K562 (cell line): Measurements from ENCODE around the gene TRAK1. TPM values are rescaled to one million over a fixed set of nuclear protein-coding genes. Genes with fewer than 3 reads are reported as not detected.

Experiments
- ATAC-seq: fragments of 200-7000 bp; cut with Tn5 transposase; 3 replicates; pipeline ENCODE4 v1.9.1; 2020; ENCODE audit warnings: moderate library complexity
- BruUV-seq: library from RNA; stranded (reverse); fragments of 400-500 nt; replicated peaks from 2 replicates; lab custom pipeline; 2021; lab: Mats Ljungman, UMichigan
- CTCF ChIA-PET: fragments of 300-600 bp; formaldehyde crosslinking; extraction: SDS; loops from one replicate; lab custom pipeline; 2021; ENCODE audit warnings: low intra/inter-chr PET ratio; lab: Yijun Ruan, JAX
- POLR2A ChIA-PET: fragments of 300-600, 350-650 bp; sonication (Branson Sonifier 250); formaldehyde crosslinking; extraction: SDS; loops from one replicate; lab custom pipeline; 2021; ENCODE audit warnings: antibody characterized with exemption, inconsistent platforms; lab: Yijun Ruan, JAX
- DNase-seq, 4 experiments: peaks; one replicate each; pipeline versions ENCODE4 v3.0.0 to v3.0.0-alpha.2; 2011 to 2018; ENCODE audit warnings: low spot score in 3 of 4, mixed read lengths in 3 of 4; ENCODE audit errors: extremely low read depth in 1 of 4
- FAIRE-seq: peaks from 2 replicates; lab custom pipeline; 2011; peaks lifted over from hg19 to GRCh38; lab: Jason Lieb, UNC
- H2AFZ ChIP-seq: 2 replicates; pipeline ENCODE4 v1.6.0; 2011; ENCODE audit warnings: low read depth, low read length, control low read depth, inconsistent platforms
- H3K27ac ChIP-seq: fragments of 200-600 bp; 3 replicates; pipeline ENCODE4 v1.8.0; 2011; ENCODE audit warnings: low read depth, mild to moderate bottlenecking, control low read depth, inconsistent platforms, low read length, moderate library complexity, mixed read lengths; ENCODE audit errors: extremely low read depth
- H3K27me3 ChIP-seq, 2 experiments: fragments of 300-600 bp in 1 of 2; 2 replicates in 1 of 2; 3 replicates in 1 of 2; pipeline versions ENCODE4 v1.6.0 to v1.8.0; 2011; ENCODE audit warnings: inconsistent platforms in 2 of 2, low read length in 2 of 2, mild to moderate bottlenecking in 1 of 2, mixed read lengths in 1 of 2, moderate library complexity in 1 of 2; ENCODE audit not compliant: control insufficient read depth in 2 of 2, insufficient read depth in 2 of 2
- H3K36me3 ChIP-seq: fragments of 300-600 bp; 3 replicates; pipeline ENCODE4 v1.8.0; 2011; ENCODE audit warnings: mild to moderate bottlenecking, low read length, inconsistent platforms; ENCODE audit not compliant: control insufficient read depth, insufficient read depth
- H3K4me1 ChIP-seq, 2 experiments: fragments of 200-600 bp in 1 of 2; replicated peaks in 1 of 2; 2 replicates in 1 of 2; 3 replicates in 1 of 2; pipeline versions ENCODE4 v1.5.1 to v1.8.0; 2011; ENCODE audit warnings: inconsistent platforms in 2 of 2, low read length in 2 of 2, mild to moderate bottlenecking in 1 of 2, mixed read lengths in 1 of 2, moderate library complexity in 1 of 2; ENCODE audit not compliant: control insufficient read depth in 2 of 2, insufficient read depth in 2 of 2
- H3K4me2 ChIP-seq: 2 replicates; pipeline ENCODE4 v1.6.1; 2011; ENCODE audit warnings: low read length, control low read depth, inconsistent platforms, mixed read lengths; ENCODE audit not compliant: insufficient read depth
- H3K4me3 ChIP-seq: fragments of 200-600 bp; sonication (generic), shearing (Covaris generic); 2 replicates; pipeline ENCODE4 v1.5.1; 2016; ENCODE audit warnings: control low read depth, inconsistent platforms
- H3K79me2 ChIP-seq: fragments of 200-600 bp; 3 replicates; pipeline ENCODE4 v1.8.0; 2011; ENCODE audit warnings: low read length, inconsistent platforms; ENCODE audit not compliant: control insufficient read depth, insufficient read depth
- H3K9ac ChIP-seq, 2 experiments: 2 replicates each; pipeline versions ENCODE4 v1.6.0 to v1.6.1; 2011; ENCODE audit warnings: low read depth in 2 of 2, low read length in 2 of 2, control low read depth in 1 of 2, inconsistent platforms in 1 of 2, mild to moderate bottlenecking in 1 of 2, mixed read lengths in 1 of 2; ENCODE audit not compliant: insufficient read depth in 1 of 2
- H3K9me1 ChIP-seq: one replicate; pipeline ENCODE4 v1.6.0; 2011; ENCODE audit warnings: inconsistent platforms, mild to moderate bottlenecking, low read length, moderate library complexity; ENCODE audit not compliant: control insufficient read depth, insufficient read depth
- H3K9me3 ChIP-seq: replicated peaks from 2 replicates; pipeline ENCODE4 v1.5.1; 2011; ENCODE audit warnings: low read depth, low read length, inconsistent platforms; ENCODE audit not compliant: control insufficient read depth, insufficient read depth
- H4K20me1 ChIP-seq: replicated peaks from 2 replicates; pipeline ENCODE4 v1.6.1; 2011; ENCODE audit warnings: low read length, inconsistent platforms, mixed read lengths; ENCODE audit not compliant: control insufficient read depth, insufficient read depth
- ETV6 ChIP-seq, 3 experiments: fragments of 150-350 bp in 1 of 3; sonication (generic) in 1 of 3; formaldehyde crosslinking in 1 of 3; IDR thresholded peaks; 2 replicates each; pipeline versions ENCODE4 v1.6.1 to v1.8.0; 2014 to 2022; ENCODE audit warnings: borderline replicate concordance in 2 of 3, low read depth in 2 of 3, antibody characterized with exemption in 1 of 3, low read length in 1 of 3, mild to moderate bottlenecking in 1 of 3, missing genetic modification reagents in 1 of 3
- WGBS: fragments of 100-300 bp; shearing (Covaris generic); methylation state at CpG from one replicate; pipeline ENCODE4 v1.1.6; 2016; ENCODE audit warnings: low coverage, mixed read lengths; ENCODE audit not compliant: insufficient coverage; ENCODE audit errors: missing lambda C conversion rate; 5-methylcytosine and 5-hydroxymethylcytosine counted together
- in situ Hi-C: fragments of 300-500 bp; cut with MboI; formaldehyde crosslinking; loops from 4 replicates; pipeline ENCODE4 v1.15.0; 2018; ENCODE audit warnings: inconsistent platforms, mixed read lengths
- intact Hi-C: fragments of 100-400 bp; cut with micrococcal nuclease; formaldehyde crosslinking; loops from 2 replicates; pipeline ENCODE4 v1.14.2; 2022
- polyA plus RNA-seq, 8 experiments: library from polyadenylated mRNA; depleted of rRNA in 4 of 8; stranded (reverse) in 5 of 8; unstranded in 3 of 8; fragments of >200 nt; fragmentation: Nextera tagmentation in 2 of 8; fragmentation: Illumina TruSeq in 1 of 8; extraction: Ambion mirVana in 2 of 8; extraction: Trizol in 1 of 8; gene quantifications; 2 replicates each; pipeline versions ENCODE4 v1.2.1 to v1.2.3, GENCODE V29; 2011 to 2014; ENCODE audit warnings: inconsistent platforms in 1 of 8, missing spikeins in 1 of 8
- total RNA-seq, 7 experiments: library from RNA; depleted of rRNA in 6 of 7; stranded (reverse); fragments of >200 nt in 6 of 7; fragmentation: Illumina TruSeq in 2 of 7; extraction: Trizol in 2 of 7; gene quantifications; 2 replicates each; pipeline versions ENCODE4 v1.2.1 to v1.2.3, GENCODE V29; 2011 to 2021; ENCODE audit warnings: low replicate concordance in 1 of 7
- TF ChIP-seq, protein P1 (sequence below): sonication (generic); formaldehyde crosslinking; IDR thresholded peaks from 2 replicates; pipeline ENCODE4 v1.8.0; 2022; ENCODE audit warnings: mild to moderate bottlenecking, missing genetic modification reagents

The TRAK1 gene
- total and polyA plus RNA-seq, 9 of the 15 experiments (the other 6 are each of a cell fraction or from before 2014, with no cell fraction given), result 5.3 to 28.5 (median 17.5) TPM

GRCh38 chr3:42214565-42215283 lies 123.6 kb downstream of the TRAK1 start (continued):
- TF ChIP-seq ETV6 (IDR thresholded peaks at IDR 0.05; ENCODE audit: borderline replicate concordance in 1 of 2, low read depth in 2 of 2, low read length in 1 of 2) (no peak), ETV6 (CRISPR knock-in tag; IDR thresholded peaks at IDR 0.05; ENCODE audit: borderline replicate concordance) (no peak)

GRCh38 chr3:42216302-42216701 lies 125.1 kb downstream of the TRAK1 start:
- DNase-seq, result no peak
- intact Hi-C loops, result no loop called here
- Histone ChIP-seq H3K36me3 (peaks cover 16% of the 10 kb centered on the region; the same call in 2 of the 3 replicates), H3K4me2 (no peak overlapping the region), H3K9me3 (no peaks in the 10 kb centered on the region), H3K27ac (no peak overlapping the region), H3K79me2 (no peaks in the 10 kb centered on the region), H3K9ac (peak overlapping the region in 1 of 2 experiments; percentile 46; a peak in 1 of 4 replicates), H3K4me1 (no peaks in the 10 kb centered on the region), H3K4me3 (no peak overlapping the region), H3K9me1 (no peaks in the 10 kb centered on the region), H3K27me3 (no peaks in the 10 kb centered on the region), H2AFZ (no peak overlapping the region), H4K20me1 (0 out of 2 replicates have a peak, but pooled peaks cover 1% of the 10 kb centered on the region)
- in situ Hi-C loops, result loop anchor here (5.0 kb wide), 1 partner anchor 99 kb away; no protein-coding TSS in a partner anchor
- WGBS, result 70% methylated on average over 4 of the region's 4 CpGs
- no peak for ATAC-seq
- ChIA-PET POLR2A (interaction anchor here (0.7 kb wide), 1 partner anchor 148 kb away, joined by 3 read pairs; no protein-coding TSS in a partner anchor), CTCF (no interaction called here)
- no peak for FAIRE-seq
- BruUV-seq, result no TSS peak
- TF ChIP-seq, protein P1, sequence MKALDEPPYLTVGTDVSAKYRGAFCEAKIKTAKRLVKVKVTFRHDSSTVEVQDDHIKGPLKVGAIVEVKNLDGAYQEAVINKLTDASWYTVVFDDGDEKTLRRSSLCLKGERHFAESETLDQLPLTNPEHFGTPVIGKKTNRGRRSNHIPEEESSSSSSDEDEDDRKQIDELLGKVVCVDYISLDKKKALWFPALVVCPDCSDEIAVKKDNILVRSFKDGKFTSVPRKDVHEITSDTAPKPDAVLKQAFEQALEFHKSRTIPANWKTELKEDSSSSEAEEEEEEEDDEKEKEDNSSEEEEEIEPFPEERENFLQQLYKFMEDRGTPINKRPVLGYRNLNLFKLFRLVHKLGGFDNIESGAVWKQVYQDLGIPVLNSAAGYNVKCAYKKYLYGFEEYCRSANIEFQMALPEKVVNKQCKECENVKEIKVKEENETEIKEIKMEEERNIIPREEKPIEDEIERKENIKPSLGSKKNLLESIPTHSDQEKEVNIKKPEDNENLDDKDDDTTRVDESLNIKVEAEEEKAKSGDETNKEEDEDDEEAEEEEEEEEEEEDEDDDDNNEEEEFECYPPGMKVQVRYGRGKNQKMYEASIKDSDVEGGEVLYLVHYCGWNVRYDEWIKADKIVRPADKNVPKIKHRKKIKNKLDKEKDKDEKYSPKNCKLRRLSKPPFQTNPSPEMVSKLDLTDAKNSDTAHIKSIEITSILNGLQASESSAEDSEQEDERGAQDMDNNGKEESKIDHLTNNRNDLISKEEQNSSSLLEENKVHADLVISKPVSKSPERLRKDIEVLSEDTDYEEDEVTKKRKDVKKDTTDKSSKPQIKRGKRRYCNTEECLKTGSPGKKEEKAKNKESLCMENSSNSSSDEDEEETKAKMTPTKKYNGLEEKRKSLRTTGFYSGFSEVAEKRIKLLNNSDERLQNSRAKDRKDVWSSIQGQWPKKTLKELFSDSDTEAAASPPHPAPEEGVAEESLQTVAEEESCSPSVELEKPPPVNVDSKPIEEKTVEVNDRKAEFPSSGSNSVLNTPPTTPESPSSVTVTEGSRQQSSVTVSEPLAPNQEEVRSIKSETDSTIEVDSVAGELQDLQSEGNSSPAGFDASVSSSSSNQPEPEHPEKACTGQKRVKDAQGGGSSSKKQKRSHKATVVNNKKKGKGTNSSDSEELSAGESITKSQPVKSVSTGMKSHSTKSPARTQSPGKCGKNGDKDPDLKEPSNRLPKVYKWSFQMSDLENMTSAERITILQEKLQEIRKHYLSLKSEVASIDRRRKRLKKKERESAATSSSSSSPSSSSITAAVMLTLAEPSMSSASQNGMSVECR, result no peak
